ENCODE measurements around the gene ATG13. TPM values are rescaled to one million over a fixed set of nuclear protein-coding genes. Genes with fewer than 3 reads are reported as not detected.

Gene ATG13
- total RNA-seq, 6 experiments from 2014 or later = 64.2 to 94.0 (median 85.3) TPM

GRCh38 chr11:46641639-46642038 lies 24.3 kb downstream of the ATG13 start:
- H3K27me3 Mint-ChIP-seq (ENCODE audit: insufficient read depth) = peaks cover 1% of the 10 kb centered on the region
- TF ChIP-seq, protein P1, sequence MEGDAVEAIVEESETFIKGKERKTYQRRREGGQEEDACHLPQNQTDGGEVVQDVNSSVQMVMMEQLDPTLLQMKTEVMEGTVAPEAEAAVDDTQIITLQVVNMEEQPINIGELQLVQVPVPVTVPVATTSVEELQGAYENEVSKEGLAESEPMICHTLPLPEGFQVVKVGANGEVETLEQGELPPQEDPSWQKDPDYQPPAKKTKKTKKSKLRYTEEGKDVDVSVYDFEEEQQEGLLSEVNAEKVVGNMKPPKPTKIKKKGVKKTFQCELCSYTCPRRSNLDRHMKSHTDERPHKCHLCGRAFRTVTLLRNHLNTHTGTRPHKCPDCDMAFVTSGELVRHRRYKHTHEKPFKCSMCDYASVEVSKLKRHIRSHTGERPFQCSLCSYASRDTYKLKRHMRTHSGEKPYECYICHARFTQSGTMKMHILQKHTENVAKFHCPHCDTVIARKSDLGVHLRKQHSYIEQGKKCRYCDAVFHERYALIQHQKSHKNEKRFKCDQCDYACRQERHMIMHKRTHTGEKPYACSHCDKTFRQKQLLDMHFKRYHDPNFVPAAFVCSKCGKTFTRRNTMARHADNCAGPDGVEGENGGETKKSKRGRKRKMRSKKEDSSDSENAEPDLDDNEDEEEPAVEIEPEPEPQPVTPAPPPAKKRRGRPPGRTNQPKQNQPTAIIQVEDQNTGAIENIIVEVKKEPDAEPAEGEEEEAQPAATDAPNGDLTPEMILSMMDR (IDR thresholded peaks at IDR 0.05) = no peak
- DNase-seq = no peak
- no peaks in the 10 kb centered on the region for H3K4me1 Mint-ChIP-seq (ENCODE audit: low read depth)
- no peak overlapping the region; the same call in 1 of the 2 replicates for H3K27ac Mint-ChIP-seq
- no peaks in the 10 kb centered on the region for H3K9me3 Mint-ChIP-seq
- no peak overlapping the region for H3K4me3 Mint-ChIP-seq
- H3K36me3 Mint-ChIP-seq (ENCODE audit: low read depth) = peaks cover 30% of the 10 kb centered on the region

DNA sequence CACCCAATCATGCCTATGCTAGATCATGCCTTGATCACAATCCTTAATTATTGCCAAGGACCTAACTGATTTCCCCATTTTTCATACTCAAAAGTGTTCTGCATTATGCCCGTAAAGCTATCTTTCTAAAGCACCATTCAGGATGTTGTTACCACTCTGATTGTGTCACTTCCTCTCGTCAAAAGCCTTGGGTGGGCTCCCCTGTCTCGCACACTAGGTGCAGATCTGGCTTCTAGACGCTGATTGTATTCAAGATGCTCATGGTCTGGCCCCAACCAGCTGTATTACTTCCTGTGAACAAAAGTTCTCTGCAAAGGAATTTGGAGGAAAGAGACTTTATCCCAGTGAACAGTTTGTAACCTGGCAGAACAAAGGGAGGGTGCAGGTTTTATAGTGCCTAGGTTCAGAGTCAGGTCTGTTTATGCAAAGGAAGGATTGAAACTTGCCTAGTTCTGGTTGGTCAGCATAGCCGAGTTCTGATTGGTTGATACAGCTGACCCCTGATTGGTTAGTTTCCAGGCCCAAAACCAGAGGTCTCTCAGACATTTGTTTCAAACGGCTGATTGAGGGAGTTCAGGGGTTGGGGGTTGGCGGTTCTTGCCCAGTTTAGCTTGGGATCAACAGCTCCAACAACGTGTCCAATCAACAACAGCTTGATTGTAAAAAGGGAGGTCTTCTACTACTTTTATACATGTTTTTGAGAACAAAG lies 25.4 kb downstream of the ATG13 start:
- Mint-ChIP-seq H3K36me3 (ENCODE audit: low read depth) (peaks cover 30% of the 10 kb centered on the region), H3K4me3 (no peak overlapping the region), H3K27me3 (ENCODE audit: insufficient read depth) (peaks cover 1% of the 10 kb centered on the region), H3K4me1 (ENCODE audit: low read depth) (peaks cover 2% of the 10 kb centered on the region; the same call in 1 of the 2 replicates), H3K27ac (no peak overlapping the region), H3K9me3 (no peaks in the 10 kb centered on the region)
- TF ChIP-seq, protein P1 (IDR thresholded peaks at IDR 0.05) = no peak
- DNase-seq = no peak

DNA sequence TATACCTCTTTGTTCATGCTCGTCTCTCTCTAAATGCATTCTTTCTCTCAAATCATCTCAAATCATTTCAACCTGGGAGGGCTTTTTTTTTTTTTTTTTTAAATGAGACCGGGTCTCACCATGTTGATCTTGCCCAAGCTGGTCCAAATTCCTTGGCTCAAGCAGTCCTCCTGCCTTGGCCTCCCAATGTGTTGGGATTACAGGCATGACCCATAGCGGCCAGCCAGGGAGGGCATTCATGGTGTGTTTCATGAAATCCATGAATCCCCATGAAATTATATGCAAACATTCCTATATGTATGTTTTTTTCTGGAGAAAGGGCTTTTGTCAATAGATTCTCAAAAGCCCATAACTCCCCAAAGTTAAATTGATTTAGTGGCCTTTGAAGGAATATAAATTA lies 26.2 kb downstream of the ATG13 start:
- Mint-ChIP-seq H3K36me3 (ENCODE audit: low read depth) (peaks cover 26% of the 10 kb centered on the region), H3K4me3 (no peak overlapping the region), H3K27ac (no peak overlapping the region), H3K27me3 (ENCODE audit: insufficient read depth) (peaks cover 1% of the 10 kb centered on the region), H3K9me3 (no peaks in the 10 kb centered on the region), H3K4me1 (ENCODE audit: low read depth) (peaks cover 10% of the 10 kb centered on the region)
- TF ChIP-seq, protein P1 (IDR thresholded peaks at IDR 0.05) = no peak
- DNase-seq = no peak

GRCh38 chr11:46643986-46644385 lies 26.6 kb downstream of the ATG13 start:
- peaks cover 24% of the 10 kb centered on the region for H3K36me3 Mint-ChIP-seq (ENCODE audit: low read depth)
- peaks cover 14% of the 10 kb centered on the region for H3K4me1 Mint-ChIP-seq (ENCODE audit: low read depth)
- no peak for DNase-seq
- no peak overlapping the region for H3K27ac Mint-ChIP-seq
- no peaks in the 10 kb centered on the region; the same call in 1 of the 2 replicates for H3K27me3 Mint-ChIP-seq (ENCODE audit: insufficient read depth)
- H3K9me3 Mint-ChIP-seq = no peaks in the 10 kb centered on the region
- TF ChIP-seq, protein P1 (IDR thresholded peaks at IDR 0.05) = no peak
- H3K4me3 Mint-ChIP-seq = no peak overlapping the region

GRCh38 chr11:46649180-46649738 lies 31.9 kb downstream of the ATG13 start:
- peak; percentile 96 for DNase-seq
- Mint-ChIP-seq H3K9me3 (no peaks in the 10 kb centered on the region), H3K27me3 (ENCODE audit: insufficient read depth) (no peaks in the 10 kb centered on the region), H3K4me3 (peak overlapping the region; percentile 76), H3K27ac (peak overlapping the region; percentile 95), H3K4me1 (ENCODE audit: low read depth) (peaks cover 30% of the 10 kb centered on the region), H3K36me3 (ENCODE audit: low read depth) (peaks cover 9% of the 10 kb centered on the region)
- TF ChIP-seq, protein P1 (IDR thresholded peaks at IDR 0.05) = no peak
